Endothelial cell of umbilical vein (primary cell): ENCODE measurements around the gene DCAF6. TPM values are rescaled to one million over a fixed set of nuclear protein-coding genes. Genes with fewer than 3 reads are reported as not detected.
"Not testable (repeated sequence)": the region's sequence is repeated elsewhere in the genome, so short reads cannot be mapped to it uniquely, and the experiment has no call there.

Source experiments
- BruUV-seq: library from RNA; stranded (reverse); fragments of 400-500 nt; replicated peaks from 2 replicates; lab custom pipeline; 2021; lab: Mats Ljungman, UMichigan
- CTCF ChIA-PET: fragments of 300-600, 350-600 bp; sonication (Branson Sonifier 250); formaldehyde crosslinking; loops from one replicate; lab custom pipeline; 2021; ENCODE audit warnings: antibody characterized with exemption, inconsistent platforms; lab: Charles Lee
- POLR2A ChIA-PET: fragments of 300-600, 350-600 bp; sonication (Branson Sonifier 250); formaldehyde crosslinking; loops from one replicate; lab custom pipeline; 2021; ENCODE audit warnings: antibody characterized with exemption, inconsistent platforms; lab: Charles Lee
- DNase-seq: peaks from one replicate; pipeline ENCODE4 v3.0.0-alpha.2; 2011; ENCODE audit warnings: low read depth, low spot score
- FAIRE-seq: peaks from 2 replicates; lab custom pipeline; 2011; peaks lifted over from hg19 to GRCh38; lab: Jason Lieb, UNC
- H2AFZ ChIP-seq: 2 replicates; pipeline ENCODE4 v1.6.0; 2012; ENCODE audit warnings: low read depth, low read length, control low read depth, inconsistent platforms
- H3K27ac ChIP-seq: 2 replicates; pipeline ENCODE4 v1.5.1; 2011; ENCODE audit warnings: low read depth, mild to moderate bottlenecking, control low read depth, low read length, moderate library complexity; ENCODE audit not compliant: insufficient read depth
- H3K27me3 ChIP-seq, 2 experiments: 2 replicates each; pipeline versions ENCODE4 v1.6.0 to v1.6.1; 2011; ENCODE audit warnings: low read length in 2 of 2, mixed read lengths in 1 of 2; ENCODE audit not compliant: control insufficient read depth in 2 of 2, insufficient read depth in 2 of 2
- H3K36me3 ChIP-seq, 2 experiments: 2 replicates in 1 of 2; 3 replicates in 1 of 2; pipeline ENCODE4 v1.5.1; 2011; ENCODE audit warnings: low read length in 2 of 2, mild to moderate bottlenecking in 1 of 2, moderate library complexity in 1 of 2; ENCODE audit not compliant: control insufficient read depth in 2 of 2, insufficient read depth in 2 of 2; ENCODE audit errors: extremely low read depth in 1 of 2
- H3K4me1 ChIP-seq: 3 replicates; pipeline ENCODE4 v1.5.1; 2011; ENCODE audit warnings: mild to moderate bottlenecking, low read length; ENCODE audit not compliant: control insufficient read depth, insufficient read depth; ENCODE audit errors: extremely low read depth
- H3K4me2 ChIP-seq: 2 replicates; pipeline ENCODE4 v1.6.1; 2011; ENCODE audit warnings: low read length, control low read depth, mixed read lengths; ENCODE audit not compliant: insufficient read depth
- H3K4me3 ChIP-seq, 3 experiments: fragments of 200-600 bp in 1 of 3; sonication (generic), shearing (Covaris generic) in 1 of 3; replicated peaks in 1 of 3; 2 replicates each; pipeline ENCODE4 v1.5.1; 2011 to 2016; ENCODE audit warnings: control low read depth in 3 of 3, low read length in 3 of 3, mild to moderate bottlenecking in 2 of 3, inconsistent platforms in 1 of 3, low read depth in 1 of 3, moderate library complexity in 1 of 3; ENCODE audit not compliant: insufficient read depth in 1 of 3
- H3K79me2 ChIP-seq: 2 replicates; pipeline ENCODE4 v1.6.0; 2012; ENCODE audit warnings: low read length, inconsistent platforms; ENCODE audit not compliant: control insufficient read depth, insufficient read depth
- H3K9ac ChIP-seq: replicated peaks from 2 replicates; pipeline ENCODE3; 2011; ENCODE audit warnings: low read length, control low read depth; ENCODE audit not compliant: insufficient read depth; ENCODE audit errors: extremely low read depth
- H3K9me1 ChIP-seq: replicated peaks from 3 replicates; pipeline ENCODE4 v1.6.0; 2011; ENCODE audit warnings: mild to moderate bottlenecking, low read length; ENCODE audit not compliant: control insufficient read depth, insufficient read depth; ENCODE audit errors: extremely low read depth
- H3K9me3 ChIP-seq: replicated peaks from 2 replicates; pipeline ENCODE4 v1.5.1; 2012; ENCODE audit warnings: low read length, inconsistent platforms; ENCODE audit not compliant: control insufficient read depth, insufficient read depth
- H4K20me1 ChIP-seq: replicated peaks from 2 replicates; pipeline ENCODE3; 2011; ENCODE audit warnings: mild to moderate bottlenecking, low read length; ENCODE audit not compliant: control insufficient read depth, insufficient read depth; ENCODE audit errors: extremely low read depth
- FOS ChIP-seq: IDR thresholded peaks from 2 replicates; pipeline ENCODE4 v1.6.1; 2011; ENCODE audit warnings: mild to moderate bottlenecking, low read length, moderate library complexity, borderline replicate concordance; ENCODE audit not compliant: insufficient read depth
- JUN ChIP-seq: IDR thresholded peaks from 2 replicates; pipeline ENCODE4 v1.6.1; 2011; ENCODE audit warnings: borderline replicate concordance, low read depth; ENCODE audit not compliant: insufficient read length, insufficient read depth
- MYC ChIP-seq: IDR thresholded peaks from one replicate; pipeline ENCODE4 v1.6.1; 2011; ENCODE audit warnings: mild to moderate bottlenecking, low read depth, low read length
- POLR2A ChIP-seq: IDR thresholded peaks from 2 replicates; pipeline ENCODE4 v1.6.1; 2012; ENCODE audit warnings: low read depth, mild to moderate bottlenecking, control low read depth, low read length
- dilution Hi-C: fragments of 300-500 bp; cut with MboI; formaldehyde crosslinking; loops from one replicate; pipeline ENCODE4 v1.15.0; 2019; ENCODE audit warnings: low sequenced_read_pairs; ENCODE audit not compliant: extremely low pct_ligation_motif_present
- intact Hi-C: fragments of 100-400 bp; cut with micrococcal nuclease; formaldehyde crosslinking; loops from one replicate; pipeline ENCODE4 v1.10.0; 2022
- polyA plus RNA-seq, 4 experiments: library from polyadenylated mRNA; depleted of rRNA in 3 of 4; stranded (reverse) in 3 of 4; unstranded in 1 of 4; fragments of >200 nt; gene quantifications; 2 replicates each; pipeline versions ENCODE4 v1.2.1 to v1.2.3, GENCODE V29; 2011 to 2012; ENCODE audit warnings: missing spikeins in 1 of 4
- total RNA-seq: library from RNA; stranded (reverse); gene quantifications from 2 replicates; pipeline ENCODE4 v1.2.3, GENCODE V29; 2021

The DCAF6 gene
- total and polyA plus RNA-seq, 2 donors (not counting 3 experiments of a cell fraction or from before 2014, with no cell fraction given) = 28.6 to 39.4 TPM

GRCh38 chr1:168054117-168054516, 117.6 kb downstream of the DCAF6 start:
- TF ChIP-seq POLR2A (no peak), MYC (no peak), FOS (no peak), JUN (no peak)
- Histone ChIP-seq H3K4me1 (no peaks in the 10 kb centered on the region), H3K27me3 (no peaks in the 10 kb centered on the region), H3K9ac (no peak overlapping the region), H3K9me1 (no peaks in the 10 kb centered on the region), H3K9me3 (no peaks in the 10 kb centered on the region), H3K27ac (no peak overlapping the region), H3K4me2 (no peak overlapping the region), H3K4me3 (no peak overlapping the region), H2AFZ (no peak overlapping the region), H3K36me3 (no peaks in the 10 kb centered on the region), H3K79me2 (no peaks in the 10 kb centered on the region), H4K20me1 (no peaks in the 10 kb centered on the region)
- FAIRE-seq = no peak
- CTCF ChIA-PET = interaction anchor here (0.8 to 1.6 kb wide), 3 partner anchors 11 to 18 kb away, joined by 4 to 11 read pairs (median 4); no protein-coding TSS in a partner anchor
- dilution Hi-C loops = no loop called here
- DNase-seq = no peak
- intact Hi-C loops = no loop called here
- BruUV-seq = no TSS peak
- POLR2A ChIA-PET = no interaction called here

- H3K4me1 ChIP-seq, dilution Hi-C loops, H3K4me2 ChIP-seq, H3K27me3 ChIP-seq, H3K27ac ChIP-seq, BruUV-seq, FAIRE-seq, H2AFZ ChIP-seq, intact Hi-C loops, H3K9me1 ChIP-seq, POLR2A ChIA-PET, H4K20me1 ChIP-seq, H3K9me3 ChIP-seq, H3K36me3 ChIP-seq, H3K79me2 ChIP-seq, H3K4me3 ChIP-seq, H3K9ac ChIP-seq, DNase-seq: not testable (repeated sequence)
- CTCF ChIA-PET = interaction anchor here (1.2 kb wide), 1 partner anchor 86 kb away, joined by 3 read pairs; no protein-coding TSS in a partner anchor
Observed at GRCh38 chr1:168056152-168056551, 119.7 kb downstream of the DCAF6 start.
